Neuron (in vitro differentiated cells): Measurements from ENCODE around the gene DNAJB2.

Source experiments
- H2AFZ ChIP-seq: one replicate; pipeline ENCODE4 v1.6.1; 2013; ENCODE audit warnings: low read depth, mild to moderate bottlenecking, inconsistent platforms, low read length, moderate library complexity
- H3K27me3 ChIP-seq: one replicate; pipeline ENCODE4 v1.6.1; 2013; ENCODE audit warnings: low read length; ENCODE audit not compliant: insufficient read depth
- H3K36me3 ChIP-seq: one replicate; pipeline ENCODE4 v1.6.1; 2013; ENCODE audit warnings: low read length; ENCODE audit not compliant: insufficient read depth
- H3K4me1 ChIP-seq: one replicate; pipeline ENCODE4 v1.6.1; 2013; ENCODE audit warnings: low read length; ENCODE audit not compliant: insufficient read depth
- H3K4me3 ChIP-seq: 2 replicates; pipeline ENCODE4 v1.5.1; 2013; ENCODE audit warnings: mild to moderate bottlenecking, low read length, moderate library complexity
- H3K9me3 ChIP-seq: one replicate; pipeline ENCODE4 v1.6.1; 2013; ENCODE audit warnings: low read length

Gene DNAJB2

GRCh38 chr2:219335373-219335786 lies 56.2 kb downstream of the DNAJB2 start:
- Histone ChIP-seq H3K4me3 (no peak overlapping the region), H2AFZ (no peak overlapping the region), H3K27me3 (peaks cover 40% of the 10 kb centered on the region), H3K36me3 (no peaks in the 10 kb centered on the region), H3K4me1 (peaks cover 16% of the 10 kb centered on the region), H3K9me3 (no peaks in the 10 kb centered on the region)
